OCI-LY7 (cell line): ENCODE data around the gene CAV1. TPM values are rescaled to one million over a fixed set of nuclear protein-coding genes. Genes with fewer than 3 reads are reported as not detected.

Experiments
- BruUV-seq: library from RNA; stranded (reverse); fragments of 400-500 nt; replicated peaks from 2 replicates; lab custom pipeline; 2021; lab: Mats Ljungman, UMichigan
- CTCF ChIA-PET: fragments of 300-600 bp; sonication (Branson Sonifier 250); formaldehyde crosslinking; loops from one replicate; lab custom pipeline; 2022; ENCODE audit warnings: antibody characterized with exemption; ENCODE audit not compliant: unreplicated experiment; lab: Charles Lee
- POLR2A ChIA-PET: fragments of 300-600 bp; sonication (Branson Sonifier 250); formaldehyde crosslinking; loops from one replicate; lab custom pipeline; 2022; ENCODE audit warnings: antibody characterized with exemption; lab: Charles Lee
- DNase-seq: peaks from one replicate; pipeline ENCODE4 v3.0.0-alpha.2; 2015; ENCODE audit warnings: low spot score
- H2AFZ ChIP-seq: fragments of 200-600 bp; sonication (generic), shearing (Covaris generic); 2 replicates; pipeline ENCODE4 v1.6.1; 2014; ENCODE audit warnings: mild to moderate bottlenecking, antibody characterized with exemption, low read length, moderate library complexity
- H3K27ac ChIP-seq: fragments of 200-600 bp; sonication (generic); 2 replicates; pipeline ENCODE4 v1.5.1; 2014; ENCODE audit warnings: mixed run types, low read depth, mild to moderate bottlenecking, moderate library complexity, low read length, inconsistent platforms; ENCODE audit not compliant: poor library complexity, severe bottlenecking
- H3K36me3 ChIP-seq: fragments of 200-600 bp; sonication (generic); 2 replicates; pipeline ENCODE4 v1.6.1; 2014; ENCODE audit warnings: mild to moderate bottlenecking, antibody characterized with exemption, low read length, moderate library complexity, mixed read lengths; ENCODE audit not compliant: insufficient read depth
- H3K4me1 ChIP-seq: fragments of 200-600 bp; sonication (generic); 2 replicates; pipeline ENCODE4 v1.5.1; 2014; ENCODE audit warnings: mild to moderate bottlenecking, low read length; ENCODE audit not compliant: insufficient read depth, poor library complexity, severe bottlenecking
- H3K4me2 ChIP-seq: fragments of 200-600 bp; sonication (generic); 2 replicates; pipeline ENCODE4 v1.6.1; 2014; ENCODE audit warnings: mild to moderate bottlenecking, low read length
- H3K4me3 ChIP-seq: fragments of 200-600 bp; sonication (generic); 2 replicates; pipeline ENCODE4 v1.5.1; 2014; ENCODE audit warnings: mild to moderate bottlenecking, low read depth, low read length; ENCODE audit not compliant: poor library complexity, severe bottlenecking
- H3K79me2 ChIP-seq: fragments of 200-600 bp; sonication (generic); 2 replicates; pipeline ENCODE4 v1.6.1; 2016; ENCODE audit warnings: low read depth, mild to moderate bottlenecking, low read length, moderate library complexity, mixed read lengths; ENCODE audit not compliant: insufficient read depth
- H3K9me2 ChIP-seq: fragments of 200-600 bp; sonication (generic); 2 replicates; pipeline ENCODE4 v1.6.1; 2016; ENCODE audit warnings: mild to moderate bottlenecking, low read length, mixed read lengths; ENCODE audit not compliant: insufficient read depth
- H3K9me3 ChIP-seq: fragments of 200-600 bp; sonication (generic); 2 replicates; pipeline ENCODE4 v1.6.1; 2014; ENCODE audit warnings: mild to moderate bottlenecking, mixed run types, low read length, mixed read lengths
- H4K20me1 ChIP-seq: fragments of 200-600 bp; sonication (generic); 2 replicates; pipeline ENCODE4 v1.6.1; 2014; ENCODE audit warnings: mild to moderate bottlenecking, antibody characterized with exemption, low read length, moderate library complexity, mixed read lengths; ENCODE audit not compliant: insufficient read depth
- EZH2phosphoT487 ChIP-seq: fragments of 200-600 bp; sonication (generic); IDR thresholded peaks from 2 replicates; pipeline ENCODE4 v1.6.1; 2018; ENCODE audit warnings: low read depth, borderline replicate concordance, mild to moderate bottlenecking, mixed run types, antibody characterized with exemption, low read length, moderate library complexity, mixed read lengths
- intact Hi-C: fragments of 100-400 bp; cut with micrococcal nuclease; formaldehyde crosslinking; loops from one replicate; pipeline ENCODE4 v1.10.0; 2022; ENCODE audit not compliant: unreplicated experiment
- total RNA-seq, 2 experiments: library from RNA; depleted of rRNA in 1 of 2; stranded (reverse); fragments of >200 nt in 1 of 2; shearing (Covaris generic) in 1 of 2; gene quantifications; 2 replicates each; pipeline ENCODE4 v1.2.3, GENCODE V29; 2014 to 2022
- TF ChIP-seq, protein P1 (sequence below): fragments of 200-600 bp; sonication (generic); conservative IDR thresholded peaks from 2 replicates; pipeline ENCODE4 v1.5.1; 2014; ENCODE audit warnings: mild to moderate bottlenecking, antibody characterized with exemption, low read length, moderate library complexity, mixed read lengths

Gene CAV1
- total RNA-seq, 2 experiments from 2014 or later = not detected

DNA sequence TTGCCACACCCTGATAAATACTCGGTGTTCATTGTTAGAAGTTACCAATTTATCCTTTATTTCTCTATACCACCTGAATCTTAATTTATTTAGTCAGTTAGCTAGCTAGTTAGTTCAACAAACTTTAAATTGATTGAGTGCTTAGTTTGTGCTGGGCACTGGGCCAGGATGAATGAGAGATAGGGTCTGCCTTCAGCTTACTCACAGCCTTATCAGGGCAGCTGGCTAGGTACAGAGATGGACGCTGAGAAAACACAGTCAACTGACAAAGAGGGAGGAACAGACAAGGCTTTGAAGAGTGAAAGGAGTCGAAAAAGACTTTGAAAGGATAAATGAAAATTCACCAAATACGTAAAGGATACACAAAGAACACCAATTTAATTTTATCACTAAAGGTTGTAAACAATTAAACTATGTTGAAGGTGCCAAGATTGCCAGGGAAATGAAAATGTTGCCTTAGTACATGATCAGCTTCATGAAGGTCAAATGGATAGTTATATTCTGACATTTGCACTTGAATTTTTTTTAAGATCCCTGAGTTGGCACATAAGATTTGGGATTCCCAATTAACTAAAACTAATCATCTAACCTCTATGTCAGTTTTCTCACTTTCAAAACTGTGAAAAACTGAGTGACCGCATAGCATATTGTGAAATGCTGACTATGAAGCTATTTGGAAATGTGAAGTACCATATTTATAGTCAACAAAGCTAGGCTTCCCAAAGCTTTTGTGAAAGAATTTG lies 23.2 kb upstream of the CAV1 start:
- intact Hi-C loops = no loop called here
- no peak overlapping the region for H3K27ac ChIP-seq
- no peak for DNase-seq
- H3K4me3 ChIP-seq = no peak overlapping the region
- no peaks in the 10 kb centered on the region for H3K9me3 ChIP-seq
- ChIA-PET CTCF (no interaction called here), POLR2A (interaction anchor here (0.5 to 1.1 kb wide), 2 partner anchors 12 to 13 kb away, joined by 3 read pairs; no protein-coding TSS in a partner anchor)
- no peak overlapping the region for H3K4me2 ChIP-seq
- BruUV-seq = no TSS peak
- H3K4me1 ChIP-seq = no peaks in the 10 kb centered on the region
- TF ChIP-seq, protein P1, sequence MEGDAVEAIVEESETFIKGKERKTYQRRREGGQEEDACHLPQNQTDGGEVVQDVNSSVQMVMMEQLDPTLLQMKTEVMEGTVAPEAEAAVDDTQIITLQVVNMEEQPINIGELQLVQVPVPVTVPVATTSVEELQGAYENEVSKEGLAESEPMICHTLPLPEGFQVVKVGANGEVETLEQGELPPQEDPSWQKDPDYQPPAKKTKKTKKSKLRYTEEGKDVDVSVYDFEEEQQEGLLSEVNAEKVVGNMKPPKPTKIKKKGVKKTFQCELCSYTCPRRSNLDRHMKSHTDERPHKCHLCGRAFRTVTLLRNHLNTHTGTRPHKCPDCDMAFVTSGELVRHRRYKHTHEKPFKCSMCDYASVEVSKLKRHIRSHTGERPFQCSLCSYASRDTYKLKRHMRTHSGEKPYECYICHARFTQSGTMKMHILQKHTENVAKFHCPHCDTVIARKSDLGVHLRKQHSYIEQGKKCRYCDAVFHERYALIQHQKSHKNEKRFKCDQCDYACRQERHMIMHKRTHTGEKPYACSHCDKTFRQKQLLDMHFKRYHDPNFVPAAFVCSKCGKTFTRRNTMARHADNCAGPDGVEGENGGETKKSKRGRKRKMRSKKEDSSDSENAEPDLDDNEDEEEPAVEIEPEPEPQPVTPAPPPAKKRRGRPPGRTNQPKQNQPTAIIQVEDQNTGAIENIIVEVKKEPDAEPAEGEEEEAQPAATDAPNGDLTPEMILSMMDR = no peak
- TF ChIP-seq EZH2phosphoT487 = no peak
- no peaks in the 10 kb centered on the region for H3K36me3 ChIP-seq
- H3K79me2 ChIP-seq = no peaks in the 10 kb centered on the region
- H2AFZ ChIP-seq = no peak overlapping the region
- H4K20me1 ChIP-seq = no peaks in the 10 kb centered on the region
- H3K9me2 ChIP-seq = no peaks in the 10 kb centered on the region

DNA sequence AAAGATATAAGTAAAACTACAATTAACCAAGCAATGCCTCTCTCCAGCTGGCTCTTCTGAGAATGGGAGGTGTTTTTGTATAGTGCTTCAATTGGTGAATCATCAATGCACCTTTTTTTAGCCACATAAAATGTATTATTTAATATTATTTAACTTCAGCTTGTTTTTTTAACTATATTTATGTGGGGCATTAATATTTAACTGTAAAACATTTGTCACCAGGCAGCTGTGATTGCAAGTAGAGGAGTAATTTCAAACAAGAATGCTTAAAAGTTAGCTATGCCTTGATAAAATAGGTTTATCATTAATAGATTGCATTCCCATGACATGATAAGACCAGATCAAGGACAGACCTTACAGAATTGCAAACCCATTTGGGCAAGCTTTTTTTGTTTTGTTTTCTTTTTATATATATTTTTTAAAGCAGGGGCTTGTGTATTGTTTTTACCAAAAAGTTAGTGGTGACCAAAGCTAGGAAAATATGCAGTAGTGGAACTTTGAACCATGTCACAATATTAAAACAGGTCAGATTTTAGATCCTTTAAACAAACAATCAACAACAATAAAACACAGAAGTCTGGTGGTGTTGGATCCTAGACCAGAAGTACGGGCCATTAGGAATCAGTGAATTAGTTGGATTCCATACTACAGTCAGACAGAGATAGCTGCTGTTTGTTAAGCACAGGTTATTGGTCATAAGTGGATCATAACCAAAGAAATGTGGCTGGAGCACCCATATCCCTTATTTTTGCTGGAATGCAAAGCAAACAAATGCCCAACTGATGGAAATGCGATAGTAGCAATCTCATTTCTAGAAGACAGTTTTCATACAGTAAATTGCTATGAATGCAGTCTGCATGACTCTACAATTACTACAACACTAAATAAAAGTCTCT lies 22.4 kb upstream of the CAV1 start:
- Histone ChIP-seq H3K79me2 (no peaks in the 10 kb centered on the region), H2AFZ (no peak overlapping the region), H3K4me2 (no peak overlapping the region), H3K9me3 (no peaks in the 10 kb centered on the region), H3K4me1 (no peaks in the 10 kb centered on the region), H3K36me3 (no peaks in the 10 kb centered on the region), H3K4me3 (no peak overlapping the region), H3K27ac (no peak overlapping the region), H4K20me1 (no peaks in the 10 kb centered on the region), H3K9me2 (no peaks in the 10 kb centered on the region)
- no TSS peak for BruUV-seq
- TF ChIP-seq EZH2phosphoT487 = no peak
- TF ChIP-seq, protein P1 = no peak
- POLR2A ChIA-PET = interaction anchor here (0.5 to 0.7 kb wide), 2 partner anchors 13 to 1244 kb away, joined by 3 read pairs; no protein-coding TSS in a partner anchor
- intact Hi-C loops = no loop called here
- CTCF ChIA-PET = no interaction called here
- no peak for DNase-seq
